Spleen (tissue), 11 donors: ENCODE data around the gene SLC19A3. TPM values are rescaled to one million over a fixed set of nuclear protein-coding genes. Genes with fewer than 3 reads are reported as not detected.

Experiments used
- DNase-seq: peaks from one replicate; pipeline ENCODE4 v3.0.0-alpha.2; 2020
- H3K27ac ChIP-seq, 8 donors: fragments of 200-600 bp; sonication (generic) in 7 of 8; 1 replicate in 4 of 8; 2 replicates in 4 of 8; pipeline versions ENCODE4 v1.5.0 to v1.8.0; 2016 to 2021; ENCODE audit warnings: inconsistent platforms in 4 of 8, mild to moderate bottlenecking in 4 of 8, moderate library complexity in 1 of 8
- H3K27me3 ChIP-seq, 7 donors: fragments of 200-600 bp; sonication (generic) in 6 of 7; replicated peaks in 1 of 7; 1 replicate in 4 of 7; 2 replicates in 3 of 7; pipeline versions ENCODE4 v1.5.0 to v1.8.0; 2016 to 2021; ENCODE audit warnings: inconsistent platforms in 3 of 7, mild to moderate bottlenecking in 1 of 7
- H3K36me3 ChIP-seq, 6 donors: fragments of 200-600 bp; sonication (generic) in 5 of 6; 1 replicate in 4 of 6; 2 replicates in 2 of 6; pipeline versions ENCODE4 v1.5.0 to v1.8.0; 2016 to 2021; ENCODE audit warnings: inconsistent platforms in 2 of 6
- H3K4me1 ChIP-seq, 6 donors: fragments of 200-600 bp; sonication (generic) in 5 of 6; 1 replicate in 3 of 6; 2 replicates in 3 of 6; pipeline versions ENCODE4 v1.5.0 to v1.8.0; 2016 to 2021; ENCODE audit warnings: inconsistent platforms in 3 of 6
- H3K4me3 ChIP-seq, 8 donors: fragments of 200-600 bp; sonication (generic) in 7 of 8; 1 replicate in 4 of 8; 2 replicates in 4 of 8; pipeline versions ENCODE4 v1.5.0 to v1.8.0; 2016 to 2021; ENCODE audit warnings: inconsistent platforms in 4 of 8, mild to moderate bottlenecking in 4 of 8, moderate library complexity in 2 of 8
- H3K9me3 ChIP-seq, 8 donors: fragments of 200-600 bp; sonication (generic) in 7 of 8; 1 replicate in 4 of 8; 2 replicates in 4 of 8; pipeline versions ENCODE4 v1.5.0 to v1.8.0; 2016 to 2021; ENCODE audit warnings: inconsistent platforms in 4 of 8
- POLR2A ChIP-seq, 3 donors: fragments of 450-650 bp; IDR thresholded peaks; one replicate each; pipeline ENCODE4 v1.5.1; 2017; ENCODE audit warnings: antibody characterized with exemption in 3 of 3, mild to moderate bottlenecking in 1 of 3
- POLR2AphosphoS5 ChIP-seq, 3 donors: sonication (generic); formaldehyde crosslinking; IDR thresholded peaks; one replicate each; pipeline ENCODE4 v1.5.1; 2017; ENCODE audit warnings: antibody characterized with exemption in 3 of 3
- WGBS, 5 donors: extraction: QIAGEN DNeasy Blood & Tissue Kit in 3 of 5; methylation state at CpG; one replicate each; pipeline versions ENCODE4 v1.1.5 to v1.1.7; 2013 to 2018; 5-methylcytosine and 5-hydroxymethylcytosine counted together
- intact Hi-C: fragments of 100-400 bp; cut with DNase I; formaldehyde crosslinking; loops from one replicate; pipeline ENCODE4 v1.15.0; 2023; ENCODE audit warnings: low total_unique reads
- polyA plus RNA-seq, 3 donors: library from polyadenylated mRNA; stranded (reverse); fragments of 200-250 nt; gene quantifications; one replicate each; pipeline ENCODE4 v1.2.1, GENCODE V29; 2013
- total RNA-seq, 7 donors: library from RNA; depleted of rRNA in 3 of 7; stranded (reverse); fragments of >200 nt in 3 of 7; fragmentation: NEBNext Ultra II Directional in 4 of 7; extraction: Animal tissue kit (Norgen Biotek cat#: 25700) in 4 of 7; gene quantifications; one replicate each; pipeline versions ENCODE4 v1.1.0 to v1.2.1, GENCODE V29; 2016 to 2021
- TF ChIP-seq, protein P1 (sequence below), 11 experiments: fragments of 200-600 bp in 7 of 11; fragments of 450-650 bp in 4 of 11; sonication (generic) in 4 of 11; IDR thresholded peaks in 8 of 11; conservative IDR thresholded peaks in 3 of 11; 1 replicate in 7 of 11; 2 replicates in 4 of 11; pipeline versions ENCODE4 v1.4.0 to v1.8.0; 2016 to 2021; ENCODE audit warnings: antibody characterized with exemption in 11 of 11, inconsistent platforms in 4 of 11, mild to moderate bottlenecking in 1 of 11
- donor health status: healthy with polysubstance abuse.
- donor health status: DM: no; HTN: no; CAD: no; lungs with moderate emphysema.
- donor health status: DM: no; HTN: no; CAD: no.
- donor health status: Bipolar disorder and iron deficiency.
- donor health status: healthy.
- donor health status: DM: no; HTN: no; CAD: no.
- donor health status: DM: yes; HTN: yes; CAD: no.

Gene SLC19A3
- total and polyA plus RNA-seq, 10 donors = 0.06 to 0.23 (median 0.15) TPM; not detected in 5

DNA sequence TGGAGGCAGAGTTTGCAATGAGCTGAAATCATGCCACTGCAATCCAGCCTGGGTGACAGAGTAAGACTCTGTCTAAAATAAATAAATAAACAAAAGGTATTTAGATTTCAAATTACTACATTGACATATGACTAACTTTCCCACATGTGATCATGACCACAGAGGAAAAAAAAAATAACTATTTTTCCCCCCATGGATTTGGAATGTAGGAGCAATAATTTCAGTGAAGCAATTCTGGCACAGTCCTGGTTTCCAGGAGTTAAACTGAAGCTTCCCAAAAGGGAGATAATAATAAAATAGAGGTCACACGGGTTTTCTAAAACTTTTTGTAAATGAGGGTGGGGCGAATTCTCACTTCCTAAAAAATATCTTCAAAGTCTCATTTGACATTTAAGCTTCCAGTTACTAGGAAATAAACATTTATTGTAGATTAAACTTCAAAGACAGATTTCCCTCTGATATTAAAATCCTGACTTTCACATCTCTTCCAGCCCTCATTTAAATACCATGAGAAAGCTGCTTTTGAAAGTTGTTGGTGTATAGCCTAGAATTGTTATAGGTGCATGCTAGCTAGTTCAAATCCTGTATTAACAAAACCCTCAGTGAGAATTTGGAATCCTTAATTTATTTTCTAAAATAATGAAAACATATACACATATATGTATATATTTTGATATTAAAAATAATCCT is 20.7 kb downstream of the SLC19A3 start:
- intact Hi-C loops = no loop called here

DNA sequence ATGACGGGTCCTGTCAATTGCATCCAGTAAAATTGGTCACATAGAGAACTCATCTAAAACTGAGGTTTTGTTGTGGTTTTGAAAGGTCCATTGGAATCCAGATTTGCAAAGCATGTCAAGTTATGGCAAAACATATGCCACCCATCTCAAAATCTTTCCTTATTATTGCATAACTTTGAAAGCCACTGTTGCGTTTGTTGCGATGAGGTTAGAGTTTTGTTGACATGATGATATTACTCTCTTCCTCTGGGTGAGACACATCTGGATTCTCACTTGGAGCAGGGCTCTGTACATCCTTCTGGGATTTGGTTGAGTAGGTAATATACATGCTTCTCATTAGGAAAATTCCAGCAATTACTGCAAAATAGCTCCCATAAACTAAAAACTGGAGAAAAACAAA is 30.6 kb downstream of the SLC19A3 start:
- no peak for DNase-seq
- TF ChIP-seq, protein P1, sequence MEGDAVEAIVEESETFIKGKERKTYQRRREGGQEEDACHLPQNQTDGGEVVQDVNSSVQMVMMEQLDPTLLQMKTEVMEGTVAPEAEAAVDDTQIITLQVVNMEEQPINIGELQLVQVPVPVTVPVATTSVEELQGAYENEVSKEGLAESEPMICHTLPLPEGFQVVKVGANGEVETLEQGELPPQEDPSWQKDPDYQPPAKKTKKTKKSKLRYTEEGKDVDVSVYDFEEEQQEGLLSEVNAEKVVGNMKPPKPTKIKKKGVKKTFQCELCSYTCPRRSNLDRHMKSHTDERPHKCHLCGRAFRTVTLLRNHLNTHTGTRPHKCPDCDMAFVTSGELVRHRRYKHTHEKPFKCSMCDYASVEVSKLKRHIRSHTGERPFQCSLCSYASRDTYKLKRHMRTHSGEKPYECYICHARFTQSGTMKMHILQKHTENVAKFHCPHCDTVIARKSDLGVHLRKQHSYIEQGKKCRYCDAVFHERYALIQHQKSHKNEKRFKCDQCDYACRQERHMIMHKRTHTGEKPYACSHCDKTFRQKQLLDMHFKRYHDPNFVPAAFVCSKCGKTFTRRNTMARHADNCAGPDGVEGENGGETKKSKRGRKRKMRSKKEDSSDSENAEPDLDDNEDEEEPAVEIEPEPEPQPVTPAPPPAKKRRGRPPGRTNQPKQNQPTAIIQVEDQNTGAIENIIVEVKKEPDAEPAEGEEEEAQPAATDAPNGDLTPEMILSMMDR (IDR thresholded peaks at IDR 0.05 in 8 of 11, conservative IDR thresholded peaks at IDR 0.05 in 3 of 11) = no peak
- TF ChIP-seq POLR2AphosphoS5 (IDR thresholded peaks at IDR 0.05) (no peak), POLR2A (IDR thresholded peaks at IDR 0.05) (no peak)
- WGBS, 5 donors = 73 to 93% (median 86%) methylated on average over 3 of the region's 3 CpGs
- Histone ChIP-seq H3K4me1 (no peaks in the 10 kb centered on the region), H3K4me3 (no peak overlapping the region), H3K27ac (no peak overlapping the region), H3K36me3 (no peaks in the 10 kb centered on the region), H3K9me3 (no peaks in the 10 kb centered on the region), H3K27me3 (peaks cover 0 to 6% (median 0%) of the 10 kb centered on the region in 7 donors)
- intact Hi-C loops = no loop called here

More for the DNA sequence above, 20.7 kb downstream of the SLC19A3 start:
- WGBS, 5 donors = 41 to 62% (median 48%) methylated on average over 2 of the region's 2 CpGs
- Histone ChIP-seq H3K9me3 (peaks cover 0 to 7% (median 1%) of the 10 kb centered on the region in 8 donors), H3K36me3 (no peaks in the 10 kb centered on the region), H3K4me3 (no peak overlapping the region), H3K27me3 (peaks cover 0 to 7% (median 0%) of the 10 kb centered on the region in 7 donors), H3K27ac (no peak overlapping the region), H3K4me1 (no peaks in the 10 kb centered on the region)
- DNase-seq = no peak
- TF ChIP-seq, protein P1 (IDR thresholded peaks at IDR 0.05 in 8 of 11, conservative IDR thresholded peaks at IDR 0.05 in 3 of 11) = no peak
- TF ChIP-seq POLR2A (IDR thresholded peaks at IDR 0.05) = no peak
- TF ChIP-seq POLR2AphosphoS5 (IDR thresholded peaks at IDR 0.05) = no peak

DNA sequence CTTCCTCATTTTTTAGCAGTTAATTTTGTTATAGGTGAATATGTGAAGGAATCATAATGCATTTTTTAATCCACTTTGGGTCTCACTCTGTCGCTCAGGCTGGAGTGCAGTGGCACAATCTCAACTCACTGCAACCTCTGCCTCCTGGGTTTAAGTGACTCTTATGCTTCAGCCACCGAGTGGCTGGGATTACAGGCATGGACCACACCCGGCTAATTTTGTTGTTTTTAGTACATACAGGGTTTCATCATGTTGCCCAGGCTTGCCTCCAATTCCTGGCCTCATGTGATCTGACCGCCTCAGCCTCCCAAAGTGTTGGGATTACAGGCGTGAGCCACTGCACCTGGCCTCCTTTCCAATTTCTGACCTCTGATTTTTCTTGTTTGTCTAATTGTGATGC is 33.6 kb downstream of the SLC19A3 start:
- Histone ChIP-seq H3K9me3 (no peaks in the 10 kb centered on the region), H3K4me3 (no peak overlapping the region), H3K27ac (no peak overlapping the region), H3K27me3 (peaks cover 0 to 6% (median 0%) of the 10 kb centered on the region in 7 donors), H3K36me3 (no peaks in the 10 kb centered on the region), H3K4me1 (no peaks in the 10 kb centered on the region)
- intact Hi-C loops = no loop called here
- TF ChIP-seq POLR2AphosphoS5 (IDR thresholded peaks at IDR 0.05) = no peak
- TF ChIP-seq, protein P1 (IDR thresholded peaks at IDR 0.05 in 8 of 11, conservative IDR thresholded peaks at IDR 0.05 in 3 of 11) = no peak
- no peak for TF ChIP-seq POLR2A (IDR thresholded peaks at IDR 0.05)
- 84 to 95% (median 89%) methylated on average over 5 of the region's 5 CpGs for WGBS, 5 donors
- DNase-seq = no peak

- no peaks in the 10 kb centered on the region for H3K27me3 ChIP-seq
- no peaks in the 10 kb centered on the region for H3K4me1 ChIP-seq
- no peak overlapping the region for H3K27ac ChIP-seq
- H3K9me3 ChIP-seq = no peaks in the 10 kb centered on the region
- intact Hi-C loops = no loop called here
- TF ChIP-seq, protein P1 (IDR thresholded peaks at IDR 0.05 in 8 of 11, conservative IDR thresholded peaks at IDR 0.05 in 3 of 11) = no peak
- TF ChIP-seq POLR2AphosphoS5 (IDR thresholded peaks at IDR 0.05) (no peak), POLR2A (IDR thresholded peaks at IDR 0.05) (no peak)
- 94 to 98% (median 95%) methylated on average over 3 of the region's 3 CpGs for WGBS, 5 donors
- no peak overlapping the region for H3K4me3 ChIP-seq
- DNase-seq = no peak
- no peaks in the 10 kb centered on the region for H3K36me3 ChIP-seq
These were observed 39.9 kb downstream of the SLC19A3 start for GRCh38 chr2:227677928-227678327.
